ENCODE results near the gene GSTCD. TPM values are rescaled to one million over a fixed set of nuclear protein-coding genes. Genes with fewer than 3 reads are reported as not detected.
"Not testable (repeated sequence)": the region's sequence is repeated elsewhere in the genome, so short reads cannot be mapped to it uniquely, and the experiment has no call there.

GSTCD gene
- polyA plus RNA-seq, 1 experiment = 4.6 TPM

GRCh38 chr4:105758958-105759357 lies 50.4 kb downstream of the GSTCD start:
- CTCF ChIA-PET = interaction anchor here (0.6 kb wide), 1 partner anchor 54 kb away, joined by 3 read pairs; no protein-coding TSS in a partner anchor
- POLR2A ChIA-PET = no interaction called here
- Histone ChIP-seq H3K27me3 (ENCODE audit: control insufficient read depth, insufficient read depth, low read length) (no peaks in the 10 kb centered on the region), H3K4me3 (ENCODE audit: low read depth, low read length) (no peak overlapping the region), H3K36me3 (ENCODE audit: control insufficient read depth, insufficient read depth, low read length) (no peaks in the 10 kb centered on the region)
- TF ChIP-seq, protein P1, sequence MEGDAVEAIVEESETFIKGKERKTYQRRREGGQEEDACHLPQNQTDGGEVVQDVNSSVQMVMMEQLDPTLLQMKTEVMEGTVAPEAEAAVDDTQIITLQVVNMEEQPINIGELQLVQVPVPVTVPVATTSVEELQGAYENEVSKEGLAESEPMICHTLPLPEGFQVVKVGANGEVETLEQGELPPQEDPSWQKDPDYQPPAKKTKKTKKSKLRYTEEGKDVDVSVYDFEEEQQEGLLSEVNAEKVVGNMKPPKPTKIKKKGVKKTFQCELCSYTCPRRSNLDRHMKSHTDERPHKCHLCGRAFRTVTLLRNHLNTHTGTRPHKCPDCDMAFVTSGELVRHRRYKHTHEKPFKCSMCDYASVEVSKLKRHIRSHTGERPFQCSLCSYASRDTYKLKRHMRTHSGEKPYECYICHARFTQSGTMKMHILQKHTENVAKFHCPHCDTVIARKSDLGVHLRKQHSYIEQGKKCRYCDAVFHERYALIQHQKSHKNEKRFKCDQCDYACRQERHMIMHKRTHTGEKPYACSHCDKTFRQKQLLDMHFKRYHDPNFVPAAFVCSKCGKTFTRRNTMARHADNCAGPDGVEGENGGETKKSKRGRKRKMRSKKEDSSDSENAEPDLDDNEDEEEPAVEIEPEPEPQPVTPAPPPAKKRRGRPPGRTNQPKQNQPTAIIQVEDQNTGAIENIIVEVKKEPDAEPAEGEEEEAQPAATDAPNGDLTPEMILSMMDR (IDR thresholded peaks at IDR 0.05; ENCODE audit: insufficient read depth, low read depth, low read length) = no peak
- DNase-seq (ENCODE audit: low read depth) = no peak

DNA sequence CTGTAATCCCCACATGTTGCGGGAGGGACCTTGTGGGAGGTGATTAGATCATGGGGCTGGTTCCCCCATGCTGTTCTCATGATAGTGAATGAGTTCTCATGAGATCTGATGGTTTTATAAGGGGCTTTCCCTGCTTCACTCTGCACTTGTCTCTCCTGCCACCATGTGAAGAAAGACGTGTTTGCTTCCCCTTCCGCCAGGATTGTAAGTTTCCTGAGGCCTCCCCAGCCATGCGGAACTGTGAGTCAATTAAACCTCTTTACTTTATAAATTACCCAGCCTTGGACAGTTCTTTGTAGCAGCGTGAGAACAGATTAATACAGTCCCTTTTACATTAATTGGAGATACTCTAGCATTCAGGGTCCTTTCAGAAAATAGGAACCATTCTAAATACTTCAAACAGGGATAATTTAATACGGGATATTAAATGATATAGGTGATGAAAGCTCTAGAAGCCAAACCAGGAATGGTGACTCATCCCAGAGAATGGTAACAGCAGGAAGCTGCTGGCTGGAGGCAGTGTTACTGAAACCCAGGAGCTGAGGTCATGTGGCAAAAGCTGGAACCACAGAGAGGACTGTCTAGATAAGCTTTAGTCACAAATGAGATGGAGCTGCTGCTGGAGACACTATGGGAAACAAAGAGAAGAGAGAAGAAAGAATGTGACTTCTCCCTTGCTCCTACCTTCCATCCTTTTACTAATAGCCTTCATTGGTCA lies 57.3 kb downstream of the GSTCD start:
- POLR2A ChIA-PET = no interaction called here
- H3K27me3 ChIP-seq (ENCODE audit: control insufficient read depth, insufficient read depth, low read length) = no peaks in the 10 kb centered on the region
- CTCF ChIA-PET = no interaction called here

DNA sequence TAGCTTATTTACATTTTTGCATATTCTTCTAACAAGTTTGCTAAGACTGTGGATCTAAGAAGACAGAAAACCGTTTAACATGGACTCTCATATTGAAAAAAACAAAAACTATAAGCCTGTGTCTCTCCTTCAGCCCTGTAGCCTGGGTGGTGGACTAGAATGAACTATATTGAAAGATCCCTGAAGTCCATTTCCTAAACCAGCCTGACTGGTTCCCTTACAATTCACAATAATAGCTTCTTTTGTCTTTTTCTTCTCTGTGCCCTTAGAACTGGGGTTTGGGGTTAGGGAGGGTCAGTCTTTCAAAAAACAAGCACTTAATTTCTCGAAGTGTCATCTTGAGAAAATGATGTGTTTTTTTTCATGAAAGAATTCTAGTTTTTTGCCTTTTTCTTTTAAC lies 59.0 kb downstream of the GSTCD start:
- no peak overlapping the region for H3K4me3 ChIP-seq (ENCODE audit: low read depth, low read length)
- POLR2A ChIA-PET = no interaction called here
- TF ChIP-seq, protein P1 (IDR thresholded peaks at IDR 0.05; ENCODE audit: insufficient read depth, low read depth, low read length) = no peak
- H3K27me3 ChIP-seq (ENCODE audit: control insufficient read depth, insufficient read depth, low read length) = no peaks in the 10 kb centered on the region
- CTCF ChIA-PET = no interaction called here
- DNase-seq (ENCODE audit: low read depth) = no peak
- no peaks in the 10 kb centered on the region for H3K36me3 ChIP-seq (ENCODE audit: control insufficient read depth, insufficient read depth, low read length)

More for the DNA sequence above, 57.3 kb downstream of the GSTCD start:
- Histone ChIP-seq H3K36me3 (ENCODE audit: control insufficient read depth, insufficient read depth, low read length) (no peaks in the 10 kb centered on the region), H3K4me3 (ENCODE audit: low read depth, low read length) (no peak overlapping the region)
- peak; percentile 31 for DNase-seq (ENCODE audit: low read depth)
- TF ChIP-seq, protein P1 (IDR thresholded peaks at IDR 0.05; ENCODE audit: insufficient read depth, low read depth, low read length) = 0 out of 2 replicates have a peak, but pooled peaks have one; percentile 6

DNA sequence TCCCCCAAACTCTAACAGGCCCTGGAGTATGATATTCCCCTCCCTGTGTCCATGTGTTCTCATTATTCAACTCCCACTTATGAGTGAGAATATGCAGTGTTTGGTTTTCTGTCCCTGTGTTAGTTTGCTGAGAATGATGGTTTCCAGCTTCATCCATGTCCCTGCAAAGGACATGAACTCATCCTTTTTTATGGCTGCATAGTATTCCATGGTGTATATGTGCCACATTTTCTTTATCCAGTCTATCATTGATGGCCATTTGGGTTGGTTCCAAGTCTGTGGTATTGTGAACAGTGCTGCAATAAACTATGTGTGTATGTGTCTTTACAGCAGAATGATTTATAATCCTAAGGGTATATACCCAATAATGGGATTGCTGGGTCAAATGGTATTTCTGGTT lies 61.9 kb downstream of the GSTCD start:
- DNase-seq (ENCODE audit: low read depth); H3K4me3 ChIP-seq (ENCODE audit: low read depth, low read length); H3K27me3 ChIP-seq (ENCODE audit: control insufficient read depth, insufficient read depth, low read length); POLR2A ChIA-PET; CTCF ChIA-PET; H3K36me3 ChIP-seq (ENCODE audit: control insufficient read depth, insufficient read depth, low read length): not testable (repeated sequence)

DNA sequence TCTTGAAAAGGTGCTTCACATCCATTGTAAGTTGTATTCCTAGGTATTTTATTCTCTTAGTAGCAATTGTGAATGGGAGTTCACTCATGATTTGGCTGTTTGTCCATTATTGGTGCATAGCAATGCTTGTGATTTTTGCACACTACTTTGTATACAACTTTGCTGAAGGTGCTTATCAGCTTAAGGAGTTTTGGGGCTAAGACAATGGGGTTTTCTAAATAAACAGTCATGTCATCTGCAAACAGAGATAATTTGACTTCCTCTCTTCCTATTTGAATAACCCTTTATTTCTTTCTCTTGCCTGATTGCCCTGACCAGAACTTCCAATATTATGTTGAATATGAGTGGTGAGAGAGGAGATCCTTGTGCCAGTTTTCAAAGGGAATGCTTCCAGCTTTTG lies 63.5 kb downstream of the GSTCD start:
- POLR2A ChIA-PET; H3K36me3 ChIP-seq (ENCODE audit: control insufficient read depth, insufficient read depth, low read length); H3K4me3 ChIP-seq (ENCODE audit: low read depth, low read length); H3K27me3 ChIP-seq (ENCODE audit: control insufficient read depth, insufficient read depth, low read length); CTCF ChIA-PET; DNase-seq (ENCODE audit: low read depth): not testable (repeated sequence)

GRCh38 chr4:105775760-105776415 lies 67.3 kb downstream of the GSTCD start:
- CTCF ChIA-PET = interaction anchor here (0.6 kb wide), 1 partner anchor 427 kb away, joined by 3 read pairs; no protein-coding TSS in a partner anchor
- H3K4me3 ChIP-seq (ENCODE audit: low read depth, low read length); DNase-seq (ENCODE audit: low read depth); POLR2A ChIA-PET; H3K27me3 ChIP-seq (ENCODE audit: control insufficient read depth, insufficient read depth, low read length); H3K36me3 ChIP-seq (ENCODE audit: control insufficient read depth, insufficient read depth, low read length): not testable (repeated sequence)

All from BJ (cell line).